GM18867 (cell line): ENCODE measurements around the gene LIN52.

ENCODE experiments used
- ATAC-seq: cut with Tn5 transposase; IDR thresholded peaks from one replicate; pipeline ENCODE4 v1.9.1; 2021; ENCODE audit warnings: mild to moderate bottlenecking, moderate library complexity; ENCODE audit not compliant: unreplicated experiment

Gene LIN52

GRCh38 chr14:74221741-74222140, 137.0 kb downstream of the LIN52 start:
- ATAC-seq: no peak

- ATAC-seq: no peak
Measured at GRCh38 chr14:74223016-74223415, 138.3 kb downstream of the LIN52 start.

- no peak for ATAC-seq
Measured at GRCh38 chr14:74231784-74232183, 147.0 kb downstream of the LIN52 start.

- ATAC-seq: no peak
Measured at GRCh38 chr14:74235017-74235416, 150.3 kb downstream of the LIN52 start.

- no peak for ATAC-seq
Measured at GRCh38 chr14:74237441-74237840, 152.7 kb downstream of the LIN52 start.

GRCh38 chr14:74238974-74239847, 154.5 kb downstream of the LIN52 start, which contains the start of gene VSX2:
TSS of gene VSX2 (plus strand) at chr14:74239449. CDS start at chr14:74239562, 113 bp downstream.
- no peak for ATAC-seq

GRCh38 chr14:74239848-74240793, 155.4 kb downstream of the LIN52 start:
- no peak for ATAC-seq

GRCh38 chr14:74240794-74241651, 156.3 kb downstream of the LIN52 start:
- ATAC-seq: no peak

GRCh38 chr14:74241652-74242017, 156.9 kb downstream of the LIN52 start:
- no peak for ATAC-seq

- no peak for ATAC-seq
Measured at GRCh38 chr14:74242021-74242779, 157.4 kb downstream of the LIN52 start.

- ATAC-seq: no peak
Measured at GRCh38 chr14:74242780-74243042, 158.0 kb downstream of the LIN52 start.

GRCh38 chr14:74243051-74243450, 158.3 kb downstream of the LIN52 start:
- no peak for ATAC-seq

GRCh38 chr14:74244115-74244514, 159.4 kb downstream of the LIN52 start:
- ATAC-seq: no peak

GRCh38 chr14:74245292-74245691, 160.5 kb downstream of the LIN52 start:
- ATAC-seq: no peak

- no peak for ATAC-seq
Measured at GRCh38 chr14:74246542-74246941, 161.8 kb downstream of the LIN52 start.

GRCh38 chr14:74248017-74248416, 163.3 kb downstream of the LIN52 start:
- ATAC-seq: no peak

GRCh38 chr14:74249433-74250375, 164.9 kb downstream of the LIN52 start:
- ATAC-seq: no peak
